Measurements from ENCODE around the gene SLC26A11.

SLC26A11 gene

GRCh38 chr17:80268427-80268826 is 48.2 kb downstream of the SLC26A11 start:
- H3K36me3 ChIP-seq, result peaks cover 32% of the 10 kb centered on the region
- peaks cover 7% of the 10 kb centered on the region for H3K9me3 ChIP-seq (ENCODE audit: severe bottlenecking)
- no peaks in the 10 kb centered on the region for H3K27me3 ChIP-seq (ENCODE audit: insufficient read depth, low read depth, severe bottlenecking)
- no peak overlapping the region for H3K4me3 ChIP-seq (ENCODE audit: low read depth, low read length)
- H3K27ac ChIP-seq, result no peak overlapping the region
- DNase-seq, result no peak
- TF ChIP-seq, protein P1, sequence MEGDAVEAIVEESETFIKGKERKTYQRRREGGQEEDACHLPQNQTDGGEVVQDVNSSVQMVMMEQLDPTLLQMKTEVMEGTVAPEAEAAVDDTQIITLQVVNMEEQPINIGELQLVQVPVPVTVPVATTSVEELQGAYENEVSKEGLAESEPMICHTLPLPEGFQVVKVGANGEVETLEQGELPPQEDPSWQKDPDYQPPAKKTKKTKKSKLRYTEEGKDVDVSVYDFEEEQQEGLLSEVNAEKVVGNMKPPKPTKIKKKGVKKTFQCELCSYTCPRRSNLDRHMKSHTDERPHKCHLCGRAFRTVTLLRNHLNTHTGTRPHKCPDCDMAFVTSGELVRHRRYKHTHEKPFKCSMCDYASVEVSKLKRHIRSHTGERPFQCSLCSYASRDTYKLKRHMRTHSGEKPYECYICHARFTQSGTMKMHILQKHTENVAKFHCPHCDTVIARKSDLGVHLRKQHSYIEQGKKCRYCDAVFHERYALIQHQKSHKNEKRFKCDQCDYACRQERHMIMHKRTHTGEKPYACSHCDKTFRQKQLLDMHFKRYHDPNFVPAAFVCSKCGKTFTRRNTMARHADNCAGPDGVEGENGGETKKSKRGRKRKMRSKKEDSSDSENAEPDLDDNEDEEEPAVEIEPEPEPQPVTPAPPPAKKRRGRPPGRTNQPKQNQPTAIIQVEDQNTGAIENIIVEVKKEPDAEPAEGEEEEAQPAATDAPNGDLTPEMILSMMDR (IDR thresholded peaks at IDR 0.05; ENCODE audit: low read depth, low read length), result no peak

DNA sequence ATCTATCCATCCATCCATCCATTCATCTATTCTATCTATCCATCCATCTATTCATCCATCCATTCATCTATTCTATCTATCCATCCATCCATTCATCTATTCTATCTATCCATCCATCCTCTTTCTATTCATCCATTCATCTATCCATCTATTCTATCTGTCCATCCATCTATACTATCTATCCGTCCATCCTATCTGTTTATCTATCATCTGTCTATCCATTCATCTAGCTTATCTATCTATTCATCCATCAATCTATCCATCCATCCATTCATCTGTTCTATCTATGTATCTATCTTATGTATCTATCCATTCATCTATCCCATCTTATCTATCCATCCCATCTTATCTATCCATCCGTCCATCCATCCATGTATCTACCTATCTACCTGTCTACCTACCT is 49.2 kb downstream of the SLC26A11 start:
- Histone ChIP-seq H3K27ac (peak overlapping the region; percentile 76), H3K4me3 (ENCODE audit: low read depth, low read length) (no peak overlapping the region), H3K9me3 (ENCODE audit: severe bottlenecking) (peaks cover 7% of the 10 kb centered on the region), H3K27me3 (ENCODE audit: insufficient read depth, low read depth, severe bottlenecking) (no peaks in the 10 kb centered on the region), H3K36me3 (peaks cover 35% of the 10 kb centered on the region)
- TF ChIP-seq, protein P1 (IDR thresholded peaks at IDR 0.05; ENCODE audit: low read depth, low read length), result no peak
- DNase-seq, result no peak

- Histone ChIP-seq H3K9me3 (ENCODE audit: severe bottlenecking) (peaks cover 7% of the 10 kb centered on the region), H3K27ac (peak overlapping the region; percentile 76), H3K4me3 (ENCODE audit: low read depth, low read length) (peak overlapping the region; percentile 10; the same call in 1 of the 2 replicates), H3K36me3 (peaks cover 31% of the 10 kb centered on the region), H3K27me3 (ENCODE audit: insufficient read depth, low read depth, severe bottlenecking) (no peaks in the 10 kb centered on the region)
- peak; percentile 88 for DNase-seq
- TF ChIP-seq, protein P1 (IDR thresholded peaks at IDR 0.05; ENCODE audit: low read depth, low read length), result no peak
These were observed 49.9 kb downstream of the SLC26A11 start for GRCh38 chr17:80270104-80270503.

DNA sequence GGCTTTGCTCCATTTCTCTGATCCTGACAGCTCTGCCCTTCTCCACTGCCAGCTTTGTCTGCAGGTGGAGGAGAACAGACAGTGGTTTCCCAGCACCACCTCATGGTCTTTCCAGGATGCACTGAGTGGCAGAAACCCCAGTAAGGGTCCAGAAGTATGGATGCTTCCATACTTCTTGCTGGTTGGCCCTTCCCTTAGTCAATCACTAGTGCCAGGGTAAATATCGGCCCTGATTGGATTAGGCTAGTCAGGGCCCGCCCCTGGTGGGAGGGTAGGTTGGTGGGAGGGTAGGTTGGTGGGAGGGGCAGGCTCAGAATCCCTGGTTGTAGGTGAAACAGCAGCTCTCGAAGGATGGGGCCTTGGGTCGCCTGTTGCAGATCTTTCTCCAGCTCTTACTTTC is 50.6 kb downstream of the SLC26A11 start:
- no peaks in the 10 kb centered on the region for H3K27me3 ChIP-seq (ENCODE audit: insufficient read depth, low read depth, severe bottlenecking)
- peak; percentile 89 for DNase-seq
- H3K36me3 ChIP-seq, result peaks cover 30% of the 10 kb centered on the region
- TF ChIP-seq, protein P1 (IDR thresholded peaks at IDR 0.05; ENCODE audit: low read depth, low read length), result no peak
- H3K27ac ChIP-seq, result peak overlapping the region; percentile 76
- no peak overlapping the region for H3K4me3 ChIP-seq (ENCODE audit: low read depth, low read length)
- peaks cover 7% of the 10 kb centered on the region for H3K9me3 ChIP-seq (ENCODE audit: severe bottlenecking)

GRCh38 chr17:80272366-80272765 is 52.1 kb downstream of the SLC26A11 start:
- Histone ChIP-seq H3K36me3 (peaks cover 32% of the 10 kb centered on the region), H3K9me3 (ENCODE audit: severe bottlenecking) (peaks cover 7% of the 10 kb centered on the region), H3K4me3 (ENCODE audit: low read depth, low read length) (no peak overlapping the region), H3K27me3 (ENCODE audit: insufficient read depth, low read depth, severe bottlenecking) (no peaks in the 10 kb centered on the region), H3K27ac (peak overlapping the region; percentile 60)
- TF ChIP-seq, protein P1 (IDR thresholded peaks at IDR 0.05; ENCODE audit: low read depth, low read length), result no peak
- peak; percentile 90 for DNase-seq

- TF ChIP-seq, protein P1 (IDR thresholded peaks at IDR 0.05; ENCODE audit: low read depth, low read length), result no peak
- H3K36me3 ChIP-seq, result peaks cover 37% of the 10 kb centered on the region
These were observed 54.1 kb downstream of the SLC26A11 start for GRCh38 chr17:80274331-80274730.

More at GRCh38 chr17:80274331-80274730, 54.1 kb downstream of the SLC26A11 start:
- H3K4me3 ChIP-seq (ENCODE audit: low read depth, low read length), result no peak overlapping the region
- H3K9me3 ChIP-seq (ENCODE audit: severe bottlenecking), result peaks cover 7% of the 10 kb centered on the region
- no peak overlapping the region for H3K27ac ChIP-seq
- no peak for DNase-seq
- no peaks in the 10 kb centered on the region for H3K27me3 ChIP-seq (ENCODE audit: insufficient read depth, low read depth, severe bottlenecking)

Measured in WERI-Rb-1 (cell line).